H9 (cell line): ENCODE results near the gene ASCC2. TPM values are rescaled to one million over a fixed set of nuclear protein-coding genes. Genes with fewer than 3 reads are reported as not detected.

Experiments used
- DNase-seq: peaks from one replicate; pipeline ENCODE4 v3.0.0-alpha.2; 2017
- H2AFZ ChIP-seq: one replicate; pipeline ENCODE4 v1.6.1; 2013; ENCODE audit warnings: mild to moderate bottlenecking, low read length, control low read depth, moderate library complexity
- H2AK5ac ChIP-seq: 2 replicates; pipeline ENCODE4 v1.6.1; 2013; ENCODE audit warnings: low read length, control low read depth, mixed read lengths; ENCODE audit not compliant: insufficient read length
- H2BK120ac ChIP-seq: one replicate; pipeline ENCODE4 v1.6.1; 2013; ENCODE audit warnings: low read depth, mild to moderate bottlenecking, low read length, control low read depth, inconsistent platforms; ENCODE audit not compliant: poor library complexity, severe bottlenecking
- H2BK12ac ChIP-seq: 2 replicates; pipeline ENCODE4 v1.6.1; 2013; ENCODE audit warnings: low read length, control low read depth, mixed read lengths, low read depth; ENCODE audit not compliant: insufficient read length
- H2BK15ac ChIP-seq: 2 replicates; pipeline ENCODE4 v1.6.1; 2013; ENCODE audit warnings: low read depth, low read length, control low read depth
- H2BK20ac ChIP-seq: one replicate; pipeline ENCODE4 v1.6.1; 2013; ENCODE audit warnings: low read depth, mild to moderate bottlenecking, low read length, control low read depth, inconsistent platforms; ENCODE audit not compliant: poor library complexity, severe bottlenecking
- H2BK5ac ChIP-seq: 2 replicates; pipeline ENCODE4 v1.6.1; 2013; ENCODE audit warnings: low read length, control low read depth, mixed read lengths; ENCODE audit not compliant: insufficient read length
- H3K14ac ChIP-seq: 2 replicates; pipeline ENCODE4 v1.6.1; 2013; ENCODE audit warnings: low read length, control low read depth; ENCODE audit not compliant: insufficient read depth
- H3K18ac ChIP-seq: 2 replicates; pipeline ENCODE4 v1.6.1; 2013; ENCODE audit warnings: low read depth, mild to moderate bottlenecking, mixed read lengths, low read length, control low read depth; ENCODE audit not compliant: insufficient read length
- H3K23ac ChIP-seq: 2 replicates; pipeline ENCODE4 v1.6.1; 2013; ENCODE audit warnings: low read length, control low read depth, mixed read lengths, low read depth; ENCODE audit not compliant: insufficient read length
- H3K23me2 ChIP-seq: 2 replicates; pipeline ENCODE4 v1.6.1; 2013; ENCODE audit warnings: low read depth, mild to moderate bottlenecking, mixed read lengths, low read length, control low read depth; ENCODE audit not compliant: insufficient read length, poor library complexity, severe bottlenecking
- H3K27ac ChIP-seq: 2 replicates; pipeline ENCODE4 v1.5.1; 2013; ENCODE audit warnings: low read length, control low read depth, mixed read lengths, low read depth; ENCODE audit not compliant: insufficient read length
- H3K27me3 ChIP-seq: 2 replicates; pipeline ENCODE4 v1.6.1; 2013; ENCODE audit warnings: low read length, control low read depth, inconsistent platforms; ENCODE audit not compliant: insufficient read depth
- H3K4ac ChIP-seq: 2 replicates; pipeline ENCODE4 v1.6.1; 2013; ENCODE audit warnings: low read depth, mild to moderate bottlenecking, control low read depth, inconsistent platforms, low read length, moderate library complexity
- H3K4me1 ChIP-seq: 2 replicates; pipeline ENCODE4 v1.6.1; 2013; ENCODE audit warnings: low read length, control low read depth, inconsistent platforms; ENCODE audit not compliant: insufficient read depth
- H3K4me2 ChIP-seq: 2 replicates; pipeline ENCODE4 v1.6.1; 2013; ENCODE audit warnings: low read length, control low read depth, mixed read lengths; ENCODE audit not compliant: insufficient read length, insufficient read depth
- H3K56ac ChIP-seq: 2 replicates; pipeline ENCODE4 v1.6.1; 2013; ENCODE audit warnings: low read depth, mild to moderate bottlenecking, mixed read lengths, low read length, control low read depth; ENCODE audit not compliant: insufficient read length
- H3K79me1 ChIP-seq: 2 replicates; pipeline ENCODE4 v1.6.1; 2013; ENCODE audit warnings: low read depth, mild to moderate bottlenecking, moderate library complexity, low read length, control low read depth, inconsistent platforms; ENCODE audit not compliant: insufficient read depth, poor library complexity, severe bottlenecking
- H3K79me2 ChIP-seq: 2 replicates; pipeline ENCODE4 v1.6.1; 2013; ENCODE audit warnings: low read length, control low read depth, inconsistent platforms; ENCODE audit not compliant: insufficient read depth
- H3K9ac ChIP-seq: 2 replicates; pipeline ENCODE4 v1.6.1; 2013; ENCODE audit warnings: low read length, control low read depth, mixed read lengths; ENCODE audit not compliant: insufficient read length; ENCODE audit errors: extremely low read depth
- H3K9me3 ChIP-seq: one replicate; pipeline ENCODE4 v1.6.1; 2013; ENCODE audit warnings: low read depth, low read length, inconsistent platforms; ENCODE audit not compliant: control insufficient read depth
- H3T11ph ChIP-seq: one replicate; pipeline ENCODE4 v1.6.1; 2013; ENCODE audit warnings: mild to moderate bottlenecking, low read length, control low read depth, inconsistent platforms
- H4K20me1 ChIP-seq: one replicate; pipeline ENCODE4 v1.6.1; 2013; ENCODE audit not compliant: control insufficient read depth, insufficient read length, insufficient read depth
- H4K5ac ChIP-seq: 2 replicates; pipeline ENCODE4 v1.6.1; 2013; ENCODE audit warnings: low read depth, mild to moderate bottlenecking, mixed read lengths, low read length, control low read depth; ENCODE audit not compliant: insufficient read length
- H4K8ac ChIP-seq: replicated peaks from 2 replicates; pipeline ENCODE4 v1.6.1; 2013; ENCODE audit warnings: low read length, control low read depth, mixed read lengths, low read depth; ENCODE audit not compliant: insufficient read length
- H4K91ac ChIP-seq: 2 replicates; pipeline ENCODE4 v1.6.1; 2013; ENCODE audit warnings: low read depth, mild to moderate bottlenecking, moderate library complexity, mixed read lengths, low read length, control low read depth; ENCODE audit not compliant: insufficient read length
- H3K27ac Mint-ChIP-seq, 3 experiments: 2 replicates in 2 of 3; 3 replicates in 1 of 3; pipeline ENCODE4 v1.8.0; 2020 to 2021; ENCODE audit warnings: mixed read lengths in 3 of 3, mild to moderate bottlenecking in 1 of 3, moderate library complexity in 1 of 3
- H3K27me3 Mint-ChIP-seq: 2 replicates; pipeline ENCODE4 v1.8.0; 2021; ENCODE audit warnings: low read depth, mild to moderate bottlenecking, moderate library complexity, mixed read lengths
- H3K36me3 Mint-ChIP-seq, 3 experiments: 2 replicates in 2 of 3; 3 replicates in 1 of 3; pipeline ENCODE4 v1.8.0; 2020 to 2021; ENCODE audit warnings: low read depth in 3 of 3, mixed read lengths in 3 of 3; ENCODE audit not compliant: insufficient read depth in 1 of 3
- H3K4me1 Mint-ChIP-seq, 2 experiments: 2 replicates each; pipeline ENCODE4 v1.8.0; 2020; ENCODE audit warnings: mixed read lengths in 2 of 2
- H3K4me3 Mint-ChIP-seq, 2 experiments: 2 replicates in 1 of 2; 3 replicates in 1 of 2; pipeline ENCODE4 v1.8.0; 2020 to 2021; ENCODE audit warnings: mild to moderate bottlenecking in 2 of 2, mixed read lengths in 2 of 2, moderate library complexity in 1 of 2
- H3K9me3 Mint-ChIP-seq, 2 experiments: 2 replicates in 1 of 2; 3 replicates in 1 of 2; pipeline ENCODE4 v1.8.0; 2020; ENCODE audit warnings: mild to moderate bottlenecking in 2 of 2, mixed read lengths in 2 of 2, moderate library complexity in 1 of 2
- CTCF ChIP-seq: fragments of 200-600 bp; sonication (generic); conservative IDR thresholded peaks from 3 replicates; pipeline ENCODE4 v1.8.0; 2021; ENCODE audit warnings: antibody characterized with exemption, mild to moderate bottlenecking
- WGBS: extraction: QIAGEN DNeasy Blood & Tissue Kit; methylation state at CpG from one replicate; pipeline ENCODE4 v1.1.7; 2013; ENCODE audit warnings: missing lambda C conversion rate, low lambda C conversion rate, mixed read lengths; ENCODE audit not compliant: insufficient read length; ENCODE audit errors: extremely low coverage; 5-methylcytosine and 5-hydroxymethylcytosine counted together
- total RNA-seq: library from RNA; stranded (reverse); gene quantifications from 2 replicates; pipeline ENCODE4 v1.2.1, GENCODE V29; 2021

Gene ASCC2
- total RNA-seq, 1 experiment from 2014 or later = 48.2 TPM

GRCh38 chr22:29798801-29799200 is 39.3 kb downstream of the ASCC2 start:
- Histone ChIP-seq H3K79me2 (no peaks in the 10 kb centered on the region), H3K27me3 (no peaks in the 10 kb centered on the region), H3K18ac (no peak overlapping the region), H4K8ac (no peak overlapping the region), H2BK12ac (no peak overlapping the region), H3K56ac (no peak overlapping the region), H3T11ph (no peak overlapping the region), H3K9me3 (no peaks in the 10 kb centered on the region), H3K27ac (no peak overlapping the region), H2BK15ac (no peak overlapping the region), H2BK5ac (no peak overlapping the region), H2AK5ac (no peak overlapping the region), H3K4me2 (no peak overlapping the region), H2BK120ac (no peak overlapping the region), H3K23ac (no peak overlapping the region), H4K91ac (no peak overlapping the region), H3K79me1 (no peaks in the 10 kb centered on the region), H3K23me2 (no peaks in the 10 kb centered on the region), H4K20me1 (no peaks in the 10 kb centered on the region), H4K5ac (no peak overlapping the region), H2BK20ac (no peak overlapping the region), H2AFZ (no peak overlapping the region), H3K4me1 (no peaks in the 10 kb centered on the region), H3K4ac (no peak overlapping the region), H3K14ac (no peak overlapping the region), H3K9ac (no peak overlapping the region)
- peak overlapping the region in 2 of 3 experiments; percentile 44 to 73; a peak in 2 of 7 replicates for H3K27ac Mint-ChIP-seq
- WGBS = no CpG with 5 or more reads among the region's 2 CpGs
- H3K36me3 Mint-ChIP-seq = peaks cover 0 to 51% (median 6%) of the 10 kb centered on the region in 3 experiments; a peak in 4 of 7 replicates
- no peaks in the 10 kb centered on the region for H3K9me3 Mint-ChIP-seq
- no peak overlapping the region for H3K4me3 Mint-ChIP-seq
- H3K27me3 Mint-ChIP-seq = no peaks in the 10 kb centered on the region
- no peak for TF ChIP-seq CTCF
- H3K4me1 Mint-ChIP-seq = peaks cover 6 to 16% of the 10 kb centered on the region in 2 experiments
- no peak for DNase-seq
